WTC11 (cell line): Measurements from ENCODE around the gene CACNA1B.

Experiments
- CTCF ChIP-seq: fragments of 200-600 bp; IDR thresholded peaks from 2 replicates; pipeline ENCODE4 v1.8.0; 2022; ENCODE audit warnings: antibody characterized with exemption
- JUN ChIP-seq: sonication (generic); formaldehyde crosslinking; IDR thresholded peaks from 2 replicates; pipeline ENCODE4 v1.8.0; 2023; ENCODE audit warnings: mild to moderate bottlenecking, missing genetic modification reagents
- MAX ChIP-seq: sonication (generic); formaldehyde crosslinking; IDR thresholded peaks from 2 replicates; pipeline ENCODE4 v1.8.0; 2022; ENCODE audit warnings: mild to moderate bottlenecking, missing genetic modification reagents
- ZNF121 ChIP-seq: sonication (generic); formaldehyde crosslinking; IDR thresholded peaks from 2 replicates; pipeline ENCODE4 v1.8.0; 2023; ENCODE audit warnings: missing genetic modification reagents

GRCh38 chr9:138066049-138066448, 188.5 kb downstream of the CACNA1B start:
- no peak for TF ChIP-seq ZNF121 (CRISPR knock-in tag)
- TF ChIP-seq CTCF, result peak; percentile 32
- no peak for TF ChIP-seq MAX (CRISPR knock-in tag)
- no peak for TF ChIP-seq JUN (CRISPR knock-in tag)
